ENCODE measurements around the gene HOXA4. TPM values are rescaled to one million over a fixed set of nuclear protein-coding genes. Genes with fewer than 3 reads are reported as not detected.

Gene HOXA4
- total RNA-seq, 2 experiments from 2014 or later = 0.15 TPM; not detected in 1

GRCh38 chr7:27137640-27138315 is 7.2 kb upstream of the HOXA4 start:
- H3K4me3 Mint-ChIP-seq = no peak overlapping the region
- no peaks in the 10 kb centered on the region for H3K9me3 Mint-ChIP-seq
- H3K27ac Mint-ChIP-seq = no peak overlapping the region
- H3K4me1 Mint-ChIP-seq = peaks cover 20% of the 10 kb centered on the region
- no peaks in the 10 kb centered on the region for H3K36me3 Mint-ChIP-seq (ENCODE audit: low read depth)
- ChIA-PET CTCF (no interaction called here), POLR2A (no interaction called here)
- H3K27me3 Mint-ChIP-seq = peaks cover 50% of the 10 kb centered on the region
- DNase-seq = no peak

- Mint-ChIP-seq H3K36me3 (ENCODE audit: low read depth) (no peaks in the 10 kb centered on the region), H3K27me3 (peaks cover 60% of the 10 kb centered on the region), H3K9me3 (no peaks in the 10 kb centered on the region), H3K4me3 (no peak overlapping the region), H3K4me1 (peaks cover 20% of the 10 kb centered on the region), H3K27ac (no peak overlapping the region)
- no peak for DNase-seq
- CTCF ChIA-PET = no interaction called here
- POLR2A ChIA-PET = interaction anchor here (0.7 kb wide), 1 partner anchor 104 kb away, joined by 3 read pairs; no protein-coding TSS in a partner anchor
Measured at GRCh38 chr7:27134392-27134791, 3.8 kb upstream of the HOXA4 start.

- H3K9me3 Mint-ChIP-seq = no peaks in the 10 kb centered on the region
- no peak overlapping the region for H3K27ac Mint-ChIP-seq
- H3K36me3 Mint-ChIP-seq (ENCODE audit: low read depth) = no peaks in the 10 kb centered on the region
- DNase-seq = no peak
- no peak overlapping the region for H3K4me3 Mint-ChIP-seq
- H3K27me3 Mint-ChIP-seq = peaks cover 62% of the 10 kb centered on the region
- ChIA-PET CTCF (no interaction called here), POLR2A (no interaction called here)
- H3K4me1 Mint-ChIP-seq = peaks cover 20% of the 10 kb centered on the region
Measured at GRCh38 chr7:27133409-27134231, 3.1 kb upstream of the HOXA4 start.

- Mint-ChIP-seq H3K27ac (no peak overlapping the region), H3K4me1 (peaks cover 20% of the 10 kb centered on the region), H3K9me3 (no peaks in the 10 kb centered on the region), H3K4me3 (no peak overlapping the region), H3K36me3 (ENCODE audit: low read depth) (no peaks in the 10 kb centered on the region), H3K27me3 (peaks cover 65% of the 10 kb centered on the region)
- ChIA-PET POLR2A (no interaction called here), CTCF (no interaction called here)
- DNase-seq = no peak
Measured at GRCh38 chr7:27132978-27133377, 2.4 kb upstream of the HOXA4 start.

- ChIA-PET POLR2A (no interaction called here), CTCF (interaction anchor here (0.9 kb wide), 1 partner anchor 18 kb away, joined by 3 read pairs; no protein-coding TSS in a partner anchor)
- no peaks in the 10 kb centered on the region for H3K36me3 Mint-ChIP-seq (ENCODE audit: low read depth)
- no peaks in the 10 kb centered on the region for H3K9me3 Mint-ChIP-seq
- H3K27me3 Mint-ChIP-seq = peaks cover 65% of the 10 kb centered on the region
- H3K4me3 Mint-ChIP-seq = no peak overlapping the region
- no peak overlapping the region for H3K27ac Mint-ChIP-seq
- no peak for DNase-seq
- H3K4me1 Mint-ChIP-seq = peaks cover 20% of the 10 kb centered on the region
Measured at GRCh38 chr7:27132214-27132613, 1.7 kb upstream of the HOXA4 start.

- Mint-ChIP-seq H3K4me1 (peaks cover 20% of the 10 kb centered on the region), H3K36me3 (ENCODE audit: low read depth) (no peaks in the 10 kb centered on the region), H3K9me3 (no peaks in the 10 kb centered on the region), H3K4me3 (peak overlapping the region; percentile 40), H3K27ac (no peak overlapping the region), H3K27me3 (peaks cover 65% of the 10 kb centered on the region)
- no peak for DNase-seq
- POLR2A ChIA-PET = no interaction called here
- CTCF ChIA-PET = interaction anchor here (0.9 to 1.3 kb wide), 2 partner anchors 19 to 450 kb away, joined by 3 to 4 read pairs; no protein-coding TSS in a partner anchor
Measured at GRCh38 chr7:27131390-27131819, 848 bp upstream of the HOXA4 start.

GRCh38 chr7:27129729-27130539 is 623 bp downstream of the HOXA4 start:
- ChIA-PET CTCF (no interaction called here), POLR2A (no interaction called here)
- no peak overlapping the region for H3K4me3 Mint-ChIP-seq
- peaks cover 55% of the 10 kb centered on the region for H3K27me3 Mint-ChIP-seq
- DNase-seq = no peak
- H3K27ac Mint-ChIP-seq = no peak overlapping the region
- H3K9me3 Mint-ChIP-seq = no peaks in the 10 kb centered on the region
- H3K36me3 Mint-ChIP-seq (ENCODE audit: low read depth) = no peaks in the 10 kb centered on the region
- peaks cover 12% of the 10 kb centered on the region for H3K4me1 Mint-ChIP-seq

- Mint-ChIP-seq H3K4me3 (no peak overlapping the region), H3K27ac (no peak overlapping the region)
- CTCF ChIA-PET = no interaction called here
Measured at GRCh38 chr7:27128776-27129728, 1.5 kb downstream of the HOXA4 start.

GRCh38 chr7:27128034-27128433 is 2.5 kb downstream of the HOXA4 start:
- ChIA-PET CTCF (no interaction called here), POLR2A (no interaction called here)
- no peak overlapping the region for H3K27ac Mint-ChIP-seq
- DNase-seq = no peak
- H3K4me1 Mint-ChIP-seq = no peaks in the 10 kb centered on the region
- no peaks in the 10 kb centered on the region for H3K9me3 Mint-ChIP-seq
- no peak overlapping the region for H3K4me3 Mint-ChIP-seq
- no peaks in the 10 kb centered on the region for H3K36me3 Mint-ChIP-seq (ENCODE audit: low read depth)
- H3K27me3 Mint-ChIP-seq = peaks cover 39% of the 10 kb centered on the region

More at GRCh38 chr7:27128776-27129728, 1.5 kb downstream of the HOXA4 start:
- H3K27me3 Mint-ChIP-seq = peaks cover 47% of the 10 kb centered on the region
- no peak for DNase-seq
- no peaks in the 10 kb centered on the region for H3K36me3 Mint-ChIP-seq (ENCODE audit: low read depth)
- POLR2A ChIA-PET = no interaction called here
- peaks cover 4% of the 10 kb centered on the region for H3K4me1 Mint-ChIP-seq
- H3K9me3 Mint-ChIP-seq = no peaks in the 10 kb centered on the region

- POLR2A ChIA-PET = no interaction called here
- no peak overlapping the region for H3K27ac Mint-ChIP-seq
- CTCF ChIA-PET = interaction anchor here (0.7 kb wide), 1 partner anchor 25 kb away, joined by 3 read pairs; no protein-coding TSS in a partner anchor
- no peak for DNase-seq
- H3K4me3 Mint-ChIP-seq = no peak overlapping the region
- no peaks in the 10 kb centered on the region for H3K36me3 Mint-ChIP-seq (ENCODE audit: low read depth)
- peaks cover 30% of the 10 kb centered on the region for H3K27me3 Mint-ChIP-seq
- no peaks in the 10 kb centered on the region for H3K9me3 Mint-ChIP-seq
- no peaks in the 10 kb centered on the region for H3K4me1 Mint-ChIP-seq
Measured at GRCh38 chr7:27126596-27127327, 3.8 kb downstream of the HOXA4 start.

GRCh38 chr7:27125986-27126394 is 4.6 kb downstream of the HOXA4 start:
- no peak overlapping the region for H3K27ac Mint-ChIP-seq
- no peak overlapping the region for H3K4me3 Mint-ChIP-seq
- ChIA-PET POLR2A (no interaction called here), CTCF (no interaction called here)
- H3K36me3 Mint-ChIP-seq (ENCODE audit: low read depth) = no peaks in the 10 kb centered on the region
- H3K4me1 Mint-ChIP-seq = no peaks in the 10 kb centered on the region
- H3K9me3 Mint-ChIP-seq = no peaks in the 10 kb centered on the region
- peaks cover 27% of the 10 kb centered on the region for H3K27me3 Mint-ChIP-seq
- DNase-seq = no peak

All from activated CD4-positive, alpha-beta memory T cell treated with anti-CD3 and anti-CD28 coated beads, Interleukin-2, amount 10 ng/mL, durations not matched to agents 7 days and 5 days (primary cell).